ENCODE measurements around the gene AMIGO3.
A peak's percentile ranks its signal among the peaks of the same experiment; 100 is the strongest.

AMIGO3 gene

DNA sequence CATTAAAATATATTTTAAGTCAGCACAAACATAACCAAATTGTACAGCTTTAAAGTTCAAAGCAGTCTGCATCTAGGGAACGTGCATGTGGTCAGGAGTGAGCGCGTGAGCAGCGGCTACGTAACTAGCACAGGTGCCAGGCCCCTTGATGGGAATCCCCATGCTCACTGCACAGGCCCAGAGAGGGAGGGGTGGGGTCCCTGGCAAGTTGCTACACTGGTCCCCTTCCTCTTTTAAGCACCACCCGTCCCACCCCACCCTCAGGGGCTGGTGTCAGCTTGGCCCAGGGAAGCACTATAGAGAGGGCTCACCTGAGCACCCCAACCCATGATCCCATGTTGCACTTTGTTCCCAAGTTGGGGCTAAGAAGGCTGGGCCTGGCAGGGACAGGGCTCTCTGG is 5.1 kb upstream of the AMIGO3 start:
- no peak for DNase-seq (ENCODE audit: low spot score)

DNA sequence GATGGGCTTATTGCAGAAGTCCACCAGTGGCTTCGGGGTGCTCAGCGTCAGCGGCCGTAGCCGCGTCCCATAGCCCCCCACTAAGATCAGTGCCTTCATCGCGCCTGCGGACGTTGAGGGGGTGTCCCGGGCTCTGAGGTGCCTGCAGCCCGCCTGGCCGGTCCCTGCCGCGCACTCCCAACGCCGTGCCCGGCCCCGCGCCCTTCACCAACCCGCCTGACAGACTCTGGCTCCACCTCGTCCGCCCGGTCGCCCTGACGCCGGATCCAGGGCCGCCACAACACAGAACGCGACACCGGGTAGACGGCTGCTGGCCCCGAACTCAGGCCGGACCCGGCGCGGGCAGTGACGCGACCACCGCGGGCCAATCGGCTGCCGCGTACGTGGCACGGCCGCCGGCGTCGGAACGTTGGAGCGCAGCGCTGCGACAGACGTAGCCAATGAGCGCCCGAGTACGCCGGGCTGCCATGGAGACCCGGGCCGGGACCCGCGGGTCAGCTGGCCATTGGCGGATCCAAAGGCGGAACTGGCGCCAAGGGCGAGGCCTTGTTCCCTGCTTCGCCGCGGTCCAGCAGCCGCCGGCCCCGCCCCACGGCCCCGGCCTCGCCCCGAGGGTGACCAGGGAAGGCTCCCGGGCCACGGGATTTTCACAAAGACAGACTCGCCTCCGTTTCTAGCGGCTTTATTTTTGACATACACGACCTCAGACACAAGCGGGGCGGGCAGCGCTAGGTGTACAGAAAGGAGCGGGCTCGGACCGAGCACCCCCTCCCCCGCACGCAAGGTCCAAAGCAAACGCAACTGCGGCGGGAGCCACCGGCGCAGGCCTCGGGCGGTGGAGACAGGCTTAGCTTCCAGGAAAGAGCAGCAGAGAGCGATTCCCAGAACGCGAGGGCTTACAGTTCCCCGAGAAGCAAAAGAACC is 4.4 kb upstream of the AMIGO3 start, which contains the start of gene GMPPB:
Gene GMPPB (minus strand): TSS at position 324 of the 924 bp plus-strand sequence. CDS start 225 bp downstream, at position 99.
- DNase-seq (ENCODE audit: low spot score), result peak; percentile 99

GRCh38 chr3:49723296-49723627 is 3.8 kb upstream of the AMIGO3 start:
- peak; percentile 70 for DNase-seq (ENCODE audit: low spot score)

- DNase-seq (ENCODE audit: low spot score), result no peak
Observed at GRCh38 chr3:49722896-49723295, 3.4 kb upstream of the AMIGO3 start.

GRCh38 chr3:49721896-49722781 is 2.7 kb upstream of the AMIGO3 start:
- no peak for DNase-seq (ENCODE audit: low spot score)

- no peak for DNase-seq (ENCODE audit: low spot score)
Observed at GRCh38 chr3:49721596-49721895, 2.1 kb upstream of the AMIGO3 start.

DNA sequence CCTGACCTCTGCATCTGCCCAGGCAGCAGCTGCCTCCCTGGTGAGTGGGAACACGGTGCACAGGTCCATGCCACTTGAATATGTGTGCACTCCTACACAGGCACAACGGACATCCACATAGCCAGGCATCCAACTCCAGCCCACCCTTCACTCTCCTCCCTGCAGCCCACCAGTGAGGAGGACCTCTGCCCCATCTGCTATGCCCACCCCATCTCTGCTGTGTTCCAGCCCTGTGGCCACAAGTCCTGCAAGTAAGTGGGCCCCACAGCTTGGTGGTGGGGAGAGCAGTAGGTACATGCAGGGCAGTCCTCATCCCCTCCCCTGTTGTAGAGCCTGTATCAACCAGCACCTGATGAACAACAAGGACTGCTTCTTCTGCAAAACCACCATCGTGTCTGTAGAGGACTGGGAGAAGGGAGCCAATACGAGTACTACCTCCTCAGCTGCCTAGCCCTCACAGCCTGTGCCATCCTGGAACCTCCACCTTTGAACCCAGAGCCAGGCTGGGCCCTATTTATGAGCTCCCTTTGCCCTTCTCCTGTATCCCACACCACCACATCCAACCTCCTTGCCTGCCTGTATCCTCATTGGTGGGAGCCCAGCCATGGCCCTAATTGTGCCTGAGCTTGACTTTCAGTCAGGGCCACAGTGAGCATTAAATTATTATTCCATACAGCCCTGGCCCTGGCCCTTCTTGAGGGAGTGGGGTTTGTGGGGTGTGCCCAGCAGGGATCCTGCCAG is 1.5 kb upstream of the AMIGO3 start:
- DNase-seq (ENCODE audit: low spot score), result no peak

DNA sequence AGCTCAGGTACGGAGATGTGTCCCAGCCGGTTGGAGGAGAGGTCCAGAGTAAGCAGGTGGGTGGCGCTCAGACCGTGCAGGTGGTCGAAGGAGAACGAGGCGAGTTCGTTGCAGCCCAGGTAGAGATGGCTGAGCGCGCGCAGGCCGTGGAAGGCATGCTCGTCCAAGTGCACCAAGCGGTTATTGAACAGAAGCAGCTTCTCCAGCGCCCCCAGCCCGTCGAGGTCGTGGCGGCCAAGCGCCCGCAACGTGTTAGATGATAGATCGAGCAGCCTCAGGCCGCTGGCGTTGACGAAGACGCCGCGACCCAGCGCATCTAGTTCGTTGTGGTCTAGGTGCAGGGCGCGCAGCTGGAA is 648 bp downstream of the AMIGO3 start:
- no peak for DNase-seq (ENCODE audit: low spot score)

DNA sequence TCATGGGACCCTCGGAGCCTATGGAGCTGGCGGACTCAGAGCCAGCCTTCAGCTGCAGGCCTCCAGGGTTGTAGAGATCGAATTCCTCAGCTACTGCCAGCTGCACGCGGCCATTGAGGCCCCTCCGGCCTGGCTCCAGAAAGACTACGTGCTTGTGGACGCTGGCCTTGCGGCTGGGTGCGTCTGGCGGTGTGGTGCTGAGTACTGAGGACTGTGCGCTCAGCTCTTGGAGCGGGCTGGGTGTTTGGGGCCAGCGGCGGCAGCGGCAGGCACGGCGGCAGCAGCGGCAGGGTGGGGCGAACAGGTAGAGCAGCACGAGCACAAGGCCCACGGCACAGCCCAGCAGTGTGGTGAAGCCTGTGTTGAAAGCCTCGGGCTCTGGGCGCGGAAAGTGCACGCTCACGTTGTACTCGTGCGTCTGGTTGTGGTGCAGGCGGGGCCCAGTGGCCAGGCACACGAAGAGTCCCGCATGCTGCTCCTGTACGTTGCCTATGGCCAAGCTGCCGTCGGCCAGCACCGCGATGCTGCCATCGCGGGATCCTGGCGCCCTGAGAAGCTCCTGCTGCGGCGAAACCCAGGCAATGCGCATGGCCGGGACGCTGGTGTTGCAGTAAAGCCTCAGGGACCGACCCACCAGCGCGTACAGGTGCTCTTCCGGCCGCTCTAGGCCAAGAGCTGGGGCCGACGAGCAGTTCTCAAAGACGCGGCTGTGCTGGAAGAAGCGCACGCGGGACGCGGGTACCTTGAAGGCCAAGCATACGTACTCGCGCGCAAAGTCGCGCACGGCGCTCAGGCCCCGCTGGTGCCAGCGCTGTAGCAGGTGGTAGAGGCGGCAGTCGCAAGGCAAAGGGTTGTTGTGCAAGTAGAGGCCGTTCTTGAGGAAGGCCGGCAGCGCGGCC is 1.3 kb downstream of the AMIGO3 start:
- DNase-seq (ENCODE audit: low spot score), result no peak

DNA sequence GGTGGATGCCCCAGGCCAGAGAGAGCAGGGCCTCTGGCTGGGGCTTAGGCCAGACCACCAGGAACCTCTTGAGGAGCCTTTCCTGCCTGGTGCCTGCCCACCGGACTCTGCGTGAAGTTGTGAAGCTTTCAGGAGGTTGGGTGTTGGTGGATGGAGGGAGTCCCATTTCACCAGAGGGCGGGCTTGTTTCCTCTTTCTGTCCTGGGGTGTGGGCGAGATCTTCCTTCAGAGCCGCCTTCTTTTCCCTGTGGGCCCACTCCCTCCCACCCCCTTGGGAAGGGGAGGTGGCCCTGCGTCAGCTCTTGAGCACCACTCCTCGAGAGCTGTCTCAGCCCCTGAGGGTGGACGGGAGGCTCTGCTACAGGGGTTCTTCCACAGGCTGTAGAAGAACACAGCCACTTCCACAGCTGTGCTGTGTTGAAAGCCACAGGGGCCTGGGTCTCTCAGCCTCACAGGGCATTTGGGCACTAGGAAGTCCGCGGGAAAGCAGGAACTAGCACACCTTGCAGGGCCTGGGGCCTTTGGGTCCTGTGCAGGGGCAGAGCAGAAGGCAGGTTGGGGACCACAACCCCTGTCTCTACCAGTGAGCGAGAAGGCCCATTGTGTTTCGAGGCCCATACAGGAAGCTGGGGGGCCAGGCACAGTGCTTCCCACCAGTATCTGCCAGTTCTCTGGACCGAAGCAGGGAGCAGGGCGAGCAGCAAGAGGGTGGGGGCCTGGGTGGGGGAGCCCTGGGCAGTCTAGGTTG is 2.1 kb downstream of the AMIGO3 start:
- DNase-seq (ENCODE audit: low spot score), result no peak

- DNase-seq (ENCODE audit: low spot score), result no peak
Observed at GRCh38 chr3:49716691-49717210, 2.7 kb downstream of the AMIGO3 start.

GRCh38 chr3:49716169-49716568 is 3.3 kb downstream of the AMIGO3 start:
- DNase-seq (ENCODE audit: low spot score), result no peak

DNA sequence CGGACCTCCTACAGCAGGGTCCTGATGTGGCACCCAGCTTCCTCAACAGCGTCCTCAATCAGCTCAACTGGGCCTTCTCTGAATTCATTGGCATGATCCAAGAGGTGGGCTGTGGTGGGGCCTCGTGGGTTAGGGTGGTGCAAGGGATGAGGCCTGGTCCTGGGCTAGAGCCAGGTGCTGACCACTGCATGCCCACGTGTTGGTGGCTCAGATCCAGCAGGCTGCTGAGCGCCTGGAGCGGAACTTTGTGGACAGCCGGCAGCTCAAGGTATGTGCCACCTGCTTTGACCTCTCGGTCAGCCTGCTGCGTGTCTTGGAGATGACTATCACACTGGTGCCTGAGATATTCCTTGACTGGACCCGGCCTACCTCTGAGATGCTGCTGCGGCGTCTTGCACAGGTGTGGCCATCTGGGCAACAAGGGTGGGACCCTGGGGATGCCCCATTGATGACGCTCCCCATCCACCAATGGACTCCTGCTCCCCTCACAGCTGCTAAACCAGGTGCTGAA is 3.8 kb downstream of the AMIGO3 start:
- no peak for DNase-seq (ENCODE audit: low spot score)

GRCh38 chr3:49714728-49715550 is 4.5 kb downstream of the AMIGO3 start:
- DNase-seq (ENCODE audit: low spot score), result no peak

DNA sequence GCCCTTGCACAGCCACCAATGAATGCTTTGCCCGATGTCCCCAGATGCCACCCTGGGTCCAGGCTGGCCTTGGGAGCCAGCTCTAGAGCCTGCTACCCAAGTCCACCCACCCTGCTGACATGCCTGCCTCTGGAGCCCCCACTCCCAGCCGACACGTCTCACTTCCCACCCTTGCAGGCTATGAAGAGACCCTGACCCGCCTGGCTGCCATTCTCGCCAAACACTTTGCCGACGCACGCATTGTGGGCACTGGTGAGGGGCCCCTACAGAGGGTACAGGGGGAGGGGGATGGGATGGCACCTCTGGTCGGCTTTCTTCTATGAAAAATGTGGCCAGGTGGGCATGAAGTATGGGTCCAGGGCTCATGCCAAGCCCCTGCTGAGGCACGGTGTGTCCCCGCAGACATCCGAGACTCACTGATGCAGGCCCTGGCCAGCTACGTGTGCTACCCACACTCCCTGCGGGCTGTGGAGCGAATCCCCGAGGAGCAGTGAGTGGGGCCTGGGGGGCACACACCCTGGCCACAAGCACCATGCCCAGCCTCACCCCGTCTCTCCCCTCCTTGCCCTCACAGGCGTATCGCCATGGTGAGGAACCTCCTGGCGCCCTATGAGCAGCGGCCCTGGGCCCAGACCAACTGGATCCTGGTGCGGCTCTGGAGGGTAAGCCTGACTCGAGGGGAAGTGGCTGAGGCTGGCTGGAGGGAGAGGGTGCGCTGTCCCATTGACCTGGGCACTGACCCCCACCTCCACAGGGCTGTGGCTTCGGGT is 6.0 kb downstream of the AMIGO3 start:
- DNase-seq (ENCODE audit: low spot score), result no peak

GRCh38 chr3:49712631-49713317 is 6.7 kb downstream of the AMIGO3 start:
- DNase-seq (ENCODE audit: low spot score), result no peak

- DNase-seq (ENCODE audit: low spot score), result no peak
Observed at GRCh38 chr3:49712166-49712565, 7.3 kb downstream of the AMIGO3 start.

DNA sequence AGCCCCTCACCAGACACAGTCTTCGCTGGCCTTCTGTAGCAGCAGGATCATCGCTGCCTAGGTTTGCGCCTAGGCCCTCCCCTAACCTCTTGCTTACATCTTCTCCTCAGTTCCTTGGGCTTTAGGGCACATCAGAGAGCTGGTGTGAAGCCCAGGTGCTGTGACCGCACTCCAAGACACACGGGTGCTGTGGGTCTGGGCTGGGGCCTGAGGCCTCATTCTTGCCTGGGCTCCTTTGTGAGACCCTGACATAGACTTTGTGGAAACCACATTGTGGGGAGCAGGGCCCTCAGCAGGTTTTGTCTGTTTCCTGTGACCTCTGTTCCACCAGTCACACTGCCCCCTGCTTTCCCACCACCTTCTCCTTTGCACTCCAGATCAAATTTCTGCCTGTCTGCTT is 8.0 kb downstream of the AMIGO3 start:
- DNase-seq (ENCODE audit: low spot score), result no peak
